Right forelimb (tissue), 1 donor: ENCODE results near the gene OPTC.
"Not testable (repeated sequence)": the region's sequence is repeated elsewhere in the genome, so short reads cannot be mapped to it uniquely, and the experiment has no call there.

Source experiments
- DNase-seq: peaks from one replicate; pipeline ENCODE4 v3.0.0-alpha.2; 2018

Gene OPTC

GRCh38 chr1:203492748-203493130, 1.2 kb upstream of the OPTC start:
- DNase-seq: no peak

DNA sequence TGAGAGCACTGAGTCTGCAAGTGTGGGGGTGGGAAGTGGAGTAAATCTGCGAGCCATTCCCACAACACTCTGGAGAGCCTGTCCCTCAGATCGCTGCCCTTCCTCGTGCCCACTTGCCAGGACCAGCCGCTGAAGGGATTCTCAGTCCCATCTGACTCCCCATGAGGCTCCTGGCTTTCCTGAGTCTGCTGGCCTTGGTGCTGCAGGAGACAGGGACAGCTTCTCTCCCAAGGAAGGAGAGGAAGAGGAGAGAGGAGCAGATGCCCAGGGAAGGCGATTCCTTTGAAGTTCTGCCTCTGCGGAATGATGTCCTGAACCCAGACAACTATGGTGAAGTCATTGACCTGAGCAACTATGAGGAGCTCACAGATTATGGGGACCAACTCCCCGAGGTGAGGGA, 1.9 kb downstream of the OPTC start:
- DNase-seq: no peak

DNA sequence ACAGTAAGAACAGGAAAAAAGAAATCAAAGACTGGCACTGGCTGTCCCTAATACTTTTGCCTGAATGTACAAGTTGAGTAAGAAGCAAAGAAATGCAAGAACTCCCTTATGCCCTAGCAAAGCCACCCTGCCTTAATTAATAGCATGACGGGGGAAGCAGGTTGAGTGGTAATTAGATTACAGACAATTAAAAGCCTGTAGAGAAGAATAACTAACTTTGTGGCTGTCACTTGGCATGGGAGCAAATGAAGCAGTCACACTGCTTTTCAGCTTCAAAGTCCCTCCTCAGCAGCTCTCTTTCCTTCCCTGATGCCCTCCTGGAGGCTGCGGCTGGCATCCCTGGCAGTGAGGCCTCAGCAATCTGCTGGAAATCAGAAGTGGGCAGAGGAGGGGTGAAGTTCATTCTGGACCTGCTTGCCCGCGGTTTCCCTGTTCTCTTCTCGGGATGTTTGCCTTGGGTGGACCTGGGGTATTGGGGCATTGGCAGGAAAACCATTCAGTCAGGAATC, 3.4 kb downstream of the OPTC start:
- DNase-seq: no peak

GRCh38 chr1:203499643-203500278, 5.8 kb downstream of the OPTC start:
- DNase-seq: no peak

- no peak for DNase-seq
Observed at GRCh38 chr1:203500279-203500678, 6.3 kb downstream of the OPTC start.

DNA sequence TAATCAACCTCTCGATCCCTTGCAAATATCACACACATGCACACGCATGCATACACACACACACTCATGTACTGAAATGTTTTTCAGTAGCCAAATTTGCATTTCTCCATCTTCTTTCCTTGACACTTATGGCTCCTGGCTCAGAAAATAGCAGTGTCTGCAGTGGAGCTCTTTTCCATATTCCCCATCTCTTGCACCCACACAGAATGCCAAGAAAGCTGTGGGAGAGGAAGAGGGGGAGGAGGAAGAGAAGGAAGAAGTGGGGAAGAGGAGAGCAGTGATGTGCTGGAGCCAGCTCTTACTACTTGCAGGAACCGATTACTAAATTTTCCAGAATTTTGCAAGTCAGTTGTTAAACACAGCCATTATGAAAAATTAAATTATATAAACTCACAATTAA, 9.9 kb downstream of the OPTC start:
- DNase-seq: no peak

DNA sequence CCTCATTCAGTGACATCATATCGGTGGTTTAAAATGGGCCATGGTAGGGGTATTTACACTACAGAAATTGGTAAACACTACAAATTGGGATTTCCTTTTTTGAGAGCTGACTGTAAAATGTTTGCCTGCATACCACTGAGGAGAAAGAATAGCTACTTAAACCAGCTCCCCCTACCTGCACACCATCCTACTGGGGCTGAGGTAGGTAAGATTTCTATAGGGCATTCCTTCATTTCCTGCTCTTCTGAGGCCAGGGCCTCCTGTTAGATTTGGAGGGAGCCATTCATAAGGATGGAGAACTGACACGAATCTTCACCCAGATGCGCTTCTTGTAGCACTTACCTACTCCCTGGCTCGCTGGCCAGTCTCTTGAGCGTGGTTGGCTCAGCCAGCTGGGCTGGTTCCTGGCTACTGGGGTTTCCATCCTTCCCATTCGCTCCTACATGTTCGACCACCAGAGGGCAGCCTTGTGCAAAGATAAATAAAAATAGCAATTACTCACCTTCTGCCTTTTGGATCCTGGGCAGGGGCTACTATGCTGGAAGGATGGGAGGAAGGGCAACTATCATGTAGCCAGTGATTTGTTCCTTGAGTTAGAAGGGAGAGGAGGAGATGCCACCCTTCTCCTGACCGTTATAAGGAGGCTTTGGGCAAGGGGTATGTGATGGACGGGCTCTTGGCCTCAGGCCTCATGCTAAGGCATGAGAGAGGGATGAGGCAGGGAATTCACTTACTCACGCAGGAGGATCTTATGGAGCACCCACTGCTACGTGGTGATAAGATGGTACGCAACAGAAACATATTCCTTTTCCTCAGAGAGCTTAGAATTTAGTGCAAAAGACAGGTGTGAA, 10.7 kb downstream of the OPTC start:
- peak; percentile 85 for DNase-seq

DNA sequence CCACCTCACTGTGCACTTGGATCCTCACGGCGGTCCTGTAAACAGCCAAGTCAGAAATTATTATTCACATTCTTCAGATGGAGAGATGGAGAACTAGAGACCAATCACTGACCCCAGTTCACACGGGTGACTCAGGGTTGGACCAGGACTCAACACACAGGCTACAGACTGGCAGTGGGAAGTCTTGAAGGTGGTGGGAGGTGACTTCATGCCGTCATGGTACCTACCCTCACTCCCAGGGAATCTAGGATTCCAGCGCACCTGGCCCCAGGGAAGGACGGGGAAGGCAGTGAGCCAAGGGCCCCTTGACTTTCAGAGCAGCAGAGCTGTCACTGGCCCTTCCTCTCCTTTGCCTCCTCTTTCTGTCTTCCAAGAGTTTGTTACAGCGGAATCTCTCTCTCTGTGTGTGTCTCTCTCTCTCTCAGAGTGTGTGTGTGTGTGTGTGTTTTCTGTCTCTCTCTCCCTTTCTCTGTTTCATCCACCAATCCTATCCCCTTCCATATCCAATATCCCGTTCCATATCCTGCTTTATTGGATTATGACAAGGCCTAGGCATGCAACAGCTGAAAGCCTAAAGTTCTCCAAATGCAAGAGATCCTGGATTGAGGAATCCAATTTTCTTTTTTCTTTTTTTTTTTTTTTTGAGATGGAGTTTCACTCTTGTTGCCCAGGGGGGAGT, 11.7 kb downstream of the OPTC start:
- no peak for DNase-seq

DNA sequence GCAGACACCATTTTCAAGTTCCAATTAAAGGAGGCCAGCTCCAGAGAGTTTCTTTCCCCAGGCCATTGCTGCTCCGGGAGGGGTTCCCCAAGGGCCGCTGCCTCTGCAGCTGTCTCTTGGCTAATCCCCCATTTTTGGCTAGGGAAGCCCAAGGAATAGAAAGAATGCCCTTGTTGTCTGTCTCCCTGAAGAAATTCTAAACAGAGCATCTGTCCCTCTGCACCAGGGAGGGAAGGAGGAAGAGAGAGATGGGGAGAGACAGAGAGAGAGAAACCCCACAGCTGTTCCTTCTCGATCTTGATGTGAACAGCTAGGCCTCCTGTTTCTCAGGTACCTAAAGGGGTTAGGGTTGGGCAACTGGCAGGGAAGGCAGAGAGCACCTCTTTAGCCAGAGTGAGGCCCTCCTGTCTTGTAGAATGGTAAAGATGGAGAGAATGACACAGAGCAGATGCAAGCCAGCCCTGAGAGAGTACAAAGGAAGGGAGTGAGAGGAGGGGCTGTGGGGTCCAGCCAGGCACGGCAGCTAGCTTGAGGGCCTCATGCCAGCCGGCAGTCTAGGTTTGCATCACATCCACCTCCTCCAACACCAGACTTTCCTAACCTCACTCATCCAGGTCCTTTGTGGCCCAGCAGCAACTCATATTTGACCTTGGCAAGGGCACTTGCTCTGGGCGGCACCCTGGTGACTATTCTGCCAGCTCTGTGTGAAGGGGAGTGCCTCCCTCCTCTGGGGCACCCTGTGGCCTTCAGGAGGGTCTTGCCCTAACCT, 13.1 kb downstream of the OPTC start:
- no peak for DNase-seq

GRCh38 chr1:203507759-203508158, 13.8 kb downstream of the OPTC start:
- DNase-seq: no peak

GRCh38 chr1:203508463-203509073, 14.6 kb downstream of the OPTC start:
- DNase-seq: no peak

- DNase-seq: no peak
Observed at GRCh38 chr1:203509135-203509534, 15.2 kb downstream of the OPTC start.

DNA sequence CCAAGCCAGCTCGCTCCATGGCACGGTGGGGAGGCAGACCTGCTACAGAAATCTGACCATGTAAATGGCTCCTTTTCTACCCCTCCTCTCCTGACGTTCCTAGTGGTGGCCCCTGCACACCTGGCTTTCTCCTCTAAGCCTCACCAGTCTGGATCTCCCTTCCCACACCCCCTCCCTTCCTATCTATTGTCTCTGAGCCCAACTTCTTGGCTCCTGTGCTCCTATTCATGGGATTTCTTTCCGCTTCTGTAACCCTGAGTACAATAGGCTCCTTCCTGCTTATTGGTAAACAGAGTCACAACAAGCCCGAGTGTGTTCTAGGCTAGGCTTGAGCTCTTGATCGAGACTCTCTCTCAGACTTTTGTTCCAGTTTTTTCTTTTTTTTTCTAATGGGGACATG, 17.6 kb downstream of the OPTC start:
- DNase-seq: no peak

DNA sequence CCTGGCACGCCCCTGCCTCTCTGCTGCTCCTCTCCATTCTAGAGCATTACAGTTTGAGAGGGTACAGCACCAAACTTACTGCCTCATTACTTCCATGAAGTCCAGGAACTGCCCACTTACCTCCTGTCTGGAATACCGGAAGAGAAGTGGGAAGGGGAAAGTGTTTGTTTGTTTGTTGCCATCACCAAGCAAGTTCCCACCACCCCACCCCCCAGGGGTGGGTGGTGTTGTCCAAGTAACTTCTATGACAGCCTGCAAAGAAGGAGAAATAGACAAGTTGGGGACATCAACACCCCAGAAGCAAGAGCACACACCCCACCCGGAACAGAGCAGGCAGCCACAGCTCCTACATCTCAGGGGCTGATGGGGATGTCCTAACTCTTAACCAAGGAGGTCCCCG, 18.0 kb downstream of the OPTC start:
- DNase-seq: no peak

GRCh38 chr1:203512517-203512847, 18.5 kb downstream of the OPTC start:
- DNase-seq: no peak

- no peak for DNase-seq
Observed at GRCh38 chr1:203512848-203513584, 19.1 kb downstream of the OPTC start.

- no peak for DNase-seq
Observed at GRCh38 chr1:203513585-203514031, 19.7 kb downstream of the OPTC start.

DNA sequence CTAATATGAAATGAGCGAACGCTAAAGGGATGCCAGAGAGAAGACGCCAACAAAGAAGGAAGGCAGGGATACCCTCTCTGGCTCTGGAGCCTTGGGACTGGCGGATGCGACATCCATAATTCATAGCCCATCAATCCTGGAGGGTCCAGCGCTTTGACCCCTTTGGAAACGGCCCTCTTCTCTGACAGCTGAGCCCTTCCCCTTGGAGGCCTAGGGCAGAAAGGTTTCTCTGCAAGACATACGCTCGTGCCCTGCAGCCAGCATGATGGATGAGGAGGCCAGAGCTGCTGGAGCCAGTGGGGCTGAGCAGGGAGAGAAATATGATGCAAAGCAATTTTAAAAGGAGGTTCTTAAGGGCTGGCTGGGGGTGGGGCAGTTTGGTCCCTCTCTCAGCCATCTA, 22.2 kb downstream of the OPTC start:
- DNase-seq: no peak

DNA sequence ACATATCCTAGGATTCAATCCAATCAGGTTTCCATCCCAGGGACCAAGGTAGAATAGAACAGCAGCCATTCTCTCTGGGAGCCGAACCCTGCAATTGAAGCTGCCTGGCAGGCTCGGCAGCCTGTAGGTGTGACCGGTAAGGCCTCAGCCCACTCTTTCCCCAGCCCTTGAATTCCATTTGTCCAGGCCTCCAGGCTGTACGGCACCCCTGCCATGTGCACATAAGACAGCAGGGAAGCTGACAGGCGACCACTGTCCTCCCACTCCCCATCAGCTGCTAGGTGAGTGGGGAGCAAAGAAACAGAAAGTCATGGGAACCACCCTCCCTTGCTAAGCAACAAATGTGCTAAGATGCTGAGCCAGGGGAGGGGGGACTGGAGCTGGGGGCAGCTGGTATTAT, 23.0 kb downstream of the OPTC start:
- DNase-seq: no peak

DNA sequence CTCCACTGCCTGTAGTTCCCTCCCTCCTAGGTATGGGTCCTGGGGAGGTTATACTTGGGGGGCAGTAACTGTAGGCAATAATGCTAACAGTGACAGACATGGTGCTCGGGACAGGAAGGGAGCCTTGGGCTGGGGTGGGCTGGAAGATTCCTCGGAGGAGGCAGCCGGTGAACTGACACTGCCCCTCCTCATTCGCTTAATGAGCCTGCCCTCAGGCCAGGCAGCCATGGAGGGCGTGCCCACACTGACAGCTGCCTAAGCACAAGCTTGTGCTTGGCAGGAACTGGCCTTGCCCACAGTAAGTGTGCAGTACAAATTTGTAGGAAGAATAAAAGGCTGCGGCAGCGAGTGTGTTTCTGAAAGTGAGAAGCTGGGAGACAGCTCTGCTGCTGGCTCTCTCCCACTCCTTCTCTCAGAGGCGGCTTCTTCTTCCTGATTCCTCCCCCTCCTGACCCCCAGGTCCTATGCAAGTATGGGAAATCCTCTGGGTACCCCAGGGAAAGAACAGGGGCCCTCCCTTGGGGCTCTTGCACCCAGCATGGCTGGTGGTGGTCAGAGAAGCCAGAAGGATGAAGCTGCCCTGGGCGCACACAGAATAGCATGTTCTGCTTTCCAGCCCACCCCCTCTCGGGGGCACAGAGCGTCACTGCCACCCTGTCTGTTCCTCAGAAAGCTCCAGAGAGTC, 23.6 kb downstream of the OPTC start:
- no peak for DNase-seq

- not testable (repeated sequence) for DNase-seq
Observed at GRCh38 chr1:203518139-203518538, 24.2 kb downstream of the OPTC start.
